GM21576 (cell line): Measurements from ENCODE around the gene PLEKHA5.
"Not testable (repeated sequence)": the region's sequence is repeated elsewhere in the genome, so short reads cannot be mapped to it uniquely, and the experiment has no call there.

Experiments
- ATAC-seq: cut with Tn5 transposase; IDR thresholded peaks from one replicate; pipeline ENCODE4 v1.9.1; 2021; ENCODE audit warnings: mild to moderate bottlenecking, moderate library complexity; ENCODE audit not compliant: unreplicated experiment

PLEKHA5 gene

DNA sequence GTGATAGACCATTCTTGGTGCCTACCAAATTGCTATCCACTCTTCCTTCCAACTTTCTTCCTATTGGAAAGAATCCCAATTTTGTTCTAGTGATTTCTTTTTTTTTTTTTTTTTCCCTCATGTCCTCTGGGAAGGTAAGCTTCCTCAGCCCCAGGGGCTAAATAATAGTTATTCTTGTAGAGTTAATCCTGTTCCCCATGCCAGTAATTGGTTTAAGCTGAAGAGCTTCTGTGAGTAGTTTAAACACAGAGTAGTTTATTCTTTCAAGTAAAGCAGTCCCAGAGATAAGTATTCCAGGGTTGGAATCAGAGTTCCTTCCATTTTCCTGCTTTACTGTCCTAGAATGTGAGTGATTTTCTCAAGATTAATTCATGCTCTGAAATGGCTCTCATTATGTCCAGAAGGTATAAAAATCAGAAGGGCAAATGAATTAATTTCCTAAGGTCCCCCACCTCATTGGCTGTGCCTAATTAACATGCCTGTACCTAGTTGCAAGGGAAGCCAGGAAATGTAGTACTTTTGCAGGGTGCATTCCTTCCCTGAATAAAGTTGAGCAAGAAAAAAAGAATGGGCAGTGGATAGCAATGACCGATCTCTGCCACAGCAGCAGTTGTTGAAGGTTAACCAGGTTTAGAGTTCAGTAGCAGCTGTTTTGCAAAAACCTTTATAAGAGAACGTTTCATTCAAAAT is 97.8 kb downstream of the PLEKHA5 start:
- ATAC-seq: no peak

DNA sequence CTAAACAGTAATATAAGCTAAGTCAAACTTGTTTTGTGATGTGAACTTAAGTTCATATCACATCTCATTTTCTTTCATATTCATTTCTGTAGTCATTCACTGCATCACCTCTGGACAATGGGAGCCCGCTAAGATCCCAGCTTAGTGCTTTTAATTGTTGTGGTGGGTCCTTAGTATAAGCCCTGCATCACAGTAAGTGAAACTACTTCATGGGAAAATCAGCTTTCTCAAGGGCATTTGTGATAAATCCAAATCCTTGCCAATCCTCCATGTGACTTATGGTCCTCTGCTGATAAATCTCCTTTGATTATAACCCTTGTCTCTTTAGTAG is 98.3 kb downstream of the PLEKHA5 start:
- no peak for ATAC-seq

DNA sequence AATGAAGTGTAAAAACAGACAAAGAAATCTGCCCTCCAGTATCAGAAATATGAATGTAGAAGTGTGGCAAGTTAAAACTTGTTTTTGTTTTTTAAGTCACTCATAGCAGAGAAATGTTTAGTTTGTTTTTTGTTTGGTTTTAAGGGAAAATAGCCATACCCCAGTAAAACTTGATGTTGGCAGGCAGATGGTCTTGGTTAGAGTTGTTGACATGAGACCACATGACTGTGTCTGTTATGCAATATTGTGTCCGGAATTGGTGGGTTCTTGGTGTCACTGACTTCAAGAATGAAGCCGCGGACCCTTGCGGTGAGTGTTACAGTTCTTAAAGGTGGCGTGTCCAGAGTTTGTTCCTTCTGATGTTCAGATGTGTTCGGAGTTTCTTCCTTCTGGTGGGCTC is 99.5 kb downstream of the PLEKHA5 start:
- not testable (repeated sequence) for ATAC-seq

DNA sequence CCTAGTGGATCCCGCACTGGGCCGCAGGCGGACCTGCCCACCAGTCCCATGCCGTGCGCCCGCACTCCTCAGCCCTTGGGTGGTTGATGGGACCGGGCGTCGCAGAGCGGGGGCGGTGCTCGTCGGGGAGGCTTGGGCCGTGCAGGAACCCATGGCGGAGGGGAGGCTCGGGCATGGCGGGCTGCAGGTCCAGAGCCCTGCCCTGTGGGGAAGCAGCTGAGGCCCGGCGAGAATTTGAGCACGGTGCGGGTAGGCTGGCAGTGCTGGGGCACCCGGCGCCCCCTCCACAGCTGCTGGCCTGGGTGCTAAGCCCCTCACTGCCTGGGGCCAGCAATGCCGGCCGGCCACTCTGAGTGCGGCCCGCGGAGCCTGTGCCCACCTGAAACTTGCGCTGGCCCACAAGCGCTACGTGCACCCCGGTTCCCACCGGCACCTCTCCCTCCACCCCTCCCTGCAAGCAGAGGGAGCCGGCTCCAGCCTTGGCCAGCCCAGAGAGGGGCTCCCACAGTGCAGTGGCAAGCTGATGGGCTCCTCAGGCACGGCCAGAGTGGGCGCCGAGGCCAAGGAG is 100.8 kb downstream of the PLEKHA5 start:
- ATAC-seq: no peak

DNA sequence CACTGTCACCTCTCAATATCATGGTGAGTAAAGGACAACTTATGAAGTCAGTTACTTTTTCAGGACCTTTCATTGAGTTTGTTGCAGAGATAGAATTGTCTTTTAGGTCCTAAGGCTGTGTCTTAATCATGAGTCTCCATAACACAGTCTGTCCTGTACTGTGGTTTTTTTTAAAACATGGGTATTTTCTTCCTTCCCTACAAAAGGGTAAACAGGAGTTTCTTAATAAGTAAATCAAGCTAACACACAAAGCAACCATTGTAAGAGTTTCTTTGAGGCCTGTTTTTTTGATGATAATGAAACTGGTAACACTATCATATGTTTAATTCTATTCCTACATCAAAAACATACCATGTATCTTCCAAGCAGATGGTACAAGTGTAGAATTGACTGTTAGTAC is 101.4 kb downstream of the PLEKHA5 start:
- no peak for ATAC-seq

DNA sequence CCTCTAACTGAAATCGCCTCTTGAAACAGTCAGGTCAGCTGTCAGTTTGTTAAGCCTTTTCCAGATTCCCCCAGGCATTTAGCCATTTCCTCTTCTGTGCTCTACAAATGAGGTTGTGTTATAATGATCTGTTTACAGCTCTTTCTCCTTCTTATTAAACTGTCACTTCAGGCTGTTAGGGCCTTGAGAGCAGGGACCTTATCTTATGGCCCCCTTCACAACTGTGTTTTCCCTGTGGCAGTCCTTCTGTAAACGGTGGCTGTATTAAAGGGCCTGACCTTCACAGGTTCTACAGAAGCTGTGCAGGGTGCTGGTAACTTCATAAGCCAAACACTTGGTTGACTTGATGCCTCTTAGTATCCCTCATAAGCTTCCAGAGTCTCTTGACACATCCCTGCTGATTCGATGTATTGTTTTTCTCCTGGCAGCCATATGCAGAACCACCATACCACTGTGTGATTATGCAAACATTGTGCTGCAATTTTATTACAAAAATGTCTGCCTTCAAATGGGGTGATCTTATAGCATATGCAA is 104.7 kb downstream of the PLEKHA5 start:
- no peak for ATAC-seq

DNA sequence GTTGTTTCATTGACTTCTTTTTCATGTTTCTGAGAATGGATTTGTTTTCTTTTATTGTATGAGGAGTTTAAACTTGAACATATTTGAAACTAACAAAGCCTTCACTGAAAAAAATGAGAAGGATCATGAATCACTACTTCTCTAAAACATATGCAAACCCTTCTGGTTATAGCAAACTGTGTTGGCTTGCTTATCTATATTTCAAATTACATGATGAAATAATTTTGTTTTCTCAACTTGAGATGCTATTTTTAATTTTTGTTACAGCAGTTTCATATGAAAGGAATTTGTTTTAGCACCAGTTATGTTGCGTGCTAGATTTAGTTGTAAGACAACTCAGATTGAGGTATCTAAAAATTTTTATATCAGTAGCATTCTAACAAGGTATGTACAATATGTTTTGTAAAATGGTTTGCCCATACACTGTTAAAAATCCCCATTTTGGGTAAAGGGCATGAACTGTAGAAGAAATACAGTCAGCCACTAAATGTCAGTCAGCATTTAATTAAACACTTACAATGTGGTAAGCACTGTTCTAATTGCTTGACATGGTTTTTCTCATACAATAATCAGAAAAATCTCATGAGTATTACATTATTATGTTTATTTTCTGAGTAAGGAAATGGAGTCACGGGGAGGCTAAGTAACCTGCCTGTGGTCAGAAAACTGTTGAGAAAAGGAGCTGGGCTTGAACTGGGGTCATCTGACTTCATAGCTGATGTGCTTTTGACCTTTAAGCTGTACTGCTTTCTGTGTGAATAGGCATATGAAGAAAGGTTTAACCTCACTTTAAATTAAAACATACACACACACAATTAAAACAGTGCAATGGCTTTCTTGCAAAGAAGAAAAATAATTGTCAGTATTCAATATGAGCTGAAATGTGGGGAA is 105.7 kb downstream of the PLEKHA5 start:
- ATAC-seq: no peak

DNA sequence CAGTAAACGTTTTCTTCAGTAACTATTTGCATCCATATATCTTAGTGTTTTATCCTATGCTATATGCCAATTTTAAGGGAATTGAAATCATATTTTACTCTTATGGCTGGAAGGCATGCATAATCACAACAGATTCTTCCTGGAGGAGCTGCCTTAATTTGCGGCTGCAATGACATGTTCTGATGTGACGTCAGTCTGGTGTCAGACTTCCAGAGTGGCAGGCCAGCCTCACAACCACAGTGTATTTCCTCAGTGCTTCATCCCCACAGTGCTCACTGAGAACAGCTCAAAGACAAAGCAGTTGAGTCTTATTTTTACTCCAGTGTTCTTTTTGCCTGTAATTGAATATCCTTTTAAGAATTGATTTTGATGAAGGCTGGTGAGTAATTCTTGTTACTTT is 107.1 kb downstream of the PLEKHA5 start:
- no peak for ATAC-seq

DNA sequence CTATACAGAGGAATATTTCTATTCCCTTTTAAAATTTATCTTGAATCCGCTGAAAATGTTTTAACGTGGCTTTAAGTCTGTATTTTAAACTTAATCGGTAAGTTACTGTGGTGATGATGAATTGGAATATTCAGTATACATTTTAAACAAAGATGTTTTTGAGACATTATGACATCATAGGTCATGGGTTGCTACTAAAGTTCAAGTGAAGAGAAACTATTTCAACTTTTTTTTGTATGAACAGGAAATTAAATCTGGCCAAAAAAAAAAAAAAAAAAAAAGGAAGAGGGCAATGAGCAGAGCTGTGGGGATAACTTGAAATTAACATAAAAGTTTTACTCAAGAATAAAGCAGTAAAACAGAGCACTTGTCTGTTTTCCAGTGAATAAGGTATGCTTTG is 109.0 kb downstream of the PLEKHA5 start:
- ATAC-seq: no peak

DNA sequence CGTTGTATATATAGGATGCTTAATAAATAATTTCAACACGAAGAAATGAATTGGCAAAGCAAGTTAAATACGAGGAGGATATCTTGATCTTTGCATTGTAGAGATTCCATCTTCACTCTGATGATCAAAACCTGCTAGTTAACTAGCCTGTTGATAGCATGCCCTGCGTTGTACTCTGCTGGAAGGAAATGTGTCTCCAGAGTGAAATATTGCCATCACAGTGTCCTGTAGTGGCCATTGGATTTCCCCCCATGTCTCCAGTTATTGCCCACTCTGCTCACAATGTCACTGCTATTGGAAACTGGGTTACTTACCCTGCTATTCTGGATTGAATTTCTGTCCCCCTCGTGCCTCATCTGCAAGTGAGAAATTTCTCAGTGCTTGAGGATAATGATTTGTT is 109.6 kb downstream of the PLEKHA5 start:
- ATAC-seq: no peak

DNA sequence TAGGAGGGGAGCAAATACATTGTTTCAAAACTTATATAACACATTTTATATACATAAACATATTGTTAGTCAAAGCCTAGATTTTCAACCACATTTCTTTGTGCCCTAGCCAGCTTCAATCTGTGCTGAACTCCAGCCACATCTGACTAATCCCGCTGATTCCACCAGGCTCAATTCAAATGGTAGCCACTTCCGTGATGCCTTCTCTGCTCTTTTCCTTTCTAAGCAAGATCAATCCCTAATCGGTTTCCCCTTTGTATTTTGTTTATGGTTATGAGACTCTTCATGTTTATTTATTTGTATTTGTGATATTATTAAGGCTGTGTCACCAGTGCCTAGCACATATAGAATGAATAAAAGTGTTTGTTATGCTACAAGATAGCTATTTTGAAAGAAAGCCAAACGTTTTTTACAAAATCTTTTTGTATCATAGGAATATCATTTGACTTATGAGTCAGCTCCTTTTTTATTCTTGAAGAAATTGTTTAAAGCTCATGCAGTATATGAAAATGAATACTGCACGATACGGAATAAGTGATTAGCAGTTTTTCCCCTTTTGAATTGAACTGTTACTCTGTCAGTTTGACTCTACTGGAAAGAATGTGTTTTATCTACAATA is 110.2 kb downstream of the PLEKHA5 start:
- ATAC-seq: no peak

DNA sequence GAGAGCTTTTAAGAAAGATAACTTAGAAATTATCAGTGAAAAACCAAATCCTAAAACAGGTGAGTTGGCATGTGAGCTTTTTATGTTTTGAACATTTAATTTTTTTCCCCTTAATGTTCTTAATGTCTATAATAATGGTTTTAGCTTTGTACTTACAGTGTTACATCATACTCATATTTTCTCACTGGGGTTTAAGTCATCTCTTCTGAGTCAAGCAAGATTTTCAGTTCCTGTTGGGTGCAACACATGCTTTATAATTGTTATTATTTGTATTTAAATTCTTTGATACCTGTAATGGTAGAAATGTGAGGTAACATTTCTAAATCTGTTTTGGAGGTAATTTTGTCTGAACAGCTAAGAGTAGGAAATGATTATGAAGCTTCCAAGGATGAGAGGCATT is 113.0 kb downstream of the PLEKHA5 start:
- no peak for ATAC-seq

DNA sequence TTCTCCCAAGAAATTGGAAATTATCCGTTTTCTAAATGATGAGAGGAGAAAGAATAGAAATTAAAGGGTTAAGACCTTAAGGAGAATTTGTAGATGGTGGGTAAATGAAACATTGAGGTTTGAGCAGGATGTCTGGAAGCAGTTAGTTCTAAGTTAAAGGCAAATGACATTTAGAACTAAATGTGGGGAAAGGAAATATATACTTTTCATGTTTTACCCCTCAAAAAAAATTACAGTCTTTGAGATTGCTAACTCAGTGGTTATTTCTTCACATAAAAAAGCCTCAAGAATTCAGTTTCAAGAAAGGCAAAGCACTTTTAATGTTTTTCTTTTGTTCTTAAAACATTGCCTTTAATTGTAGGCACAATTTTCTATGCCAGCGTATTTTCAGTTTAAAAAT is 114.0 kb downstream of the PLEKHA5 start:
- ATAC-seq: no peak

DNA sequence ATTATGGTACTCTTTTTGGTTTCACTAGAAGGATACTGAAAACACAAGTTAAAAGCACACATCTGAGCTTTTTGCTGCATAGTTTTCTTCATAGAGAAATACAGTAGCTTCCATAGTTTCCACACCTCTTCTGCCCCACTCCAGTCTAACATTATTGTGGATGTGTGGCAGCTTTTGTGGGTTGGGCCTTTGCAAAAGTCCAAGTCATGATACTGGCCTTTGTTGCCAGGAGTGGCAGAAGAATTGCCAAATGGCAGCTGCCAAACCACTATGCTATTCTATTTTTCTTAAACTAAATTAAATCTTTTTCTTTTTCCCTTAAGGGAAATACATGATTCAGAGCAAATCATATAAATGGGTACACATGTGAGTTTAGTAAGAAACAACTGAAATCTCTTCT is 114.8 kb downstream of the PLEKHA5 start:
- ATAC-seq: no peak

DNA sequence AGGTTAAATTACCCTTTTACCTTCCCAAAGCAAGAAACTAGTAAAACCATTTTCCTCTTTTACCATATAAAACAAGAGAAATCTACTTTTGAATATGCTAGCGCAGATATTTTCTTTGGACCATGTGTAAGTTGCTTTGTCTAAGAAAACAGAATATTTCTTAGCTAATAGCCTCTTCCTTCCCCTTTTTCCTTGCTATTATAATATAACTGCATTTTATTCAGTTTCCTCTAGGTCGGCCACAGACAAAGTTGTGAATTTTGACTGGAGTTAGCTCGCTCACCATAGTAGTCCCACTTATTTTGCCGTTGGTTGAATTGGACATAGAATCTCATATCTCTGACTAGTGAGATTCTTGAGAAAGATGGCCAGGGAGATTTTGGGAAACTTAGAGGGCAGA is 115.6 kb downstream of the PLEKHA5 start:
- ATAC-seq: no peak

DNA sequence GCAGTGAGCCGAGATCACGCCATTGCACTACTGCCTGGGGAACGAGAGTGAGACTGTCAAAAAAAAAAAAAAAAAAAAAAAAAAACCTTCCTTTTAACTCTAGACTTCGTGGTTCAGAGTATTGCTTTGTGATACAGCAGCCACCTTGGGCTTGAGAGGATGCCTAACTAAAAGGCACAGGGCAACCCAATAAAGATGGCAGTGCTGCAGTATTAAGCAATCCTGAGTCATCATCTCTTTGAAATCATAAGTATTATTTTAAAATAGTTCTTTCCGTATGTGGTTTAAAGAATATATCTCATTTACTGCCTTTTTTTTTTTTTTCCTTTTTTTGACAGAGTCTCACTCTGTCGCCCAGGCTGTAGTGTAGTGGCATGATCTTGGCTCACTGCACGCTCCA is 116.1 kb downstream of the PLEKHA5 start:
- no peak for ATAC-seq

DNA sequence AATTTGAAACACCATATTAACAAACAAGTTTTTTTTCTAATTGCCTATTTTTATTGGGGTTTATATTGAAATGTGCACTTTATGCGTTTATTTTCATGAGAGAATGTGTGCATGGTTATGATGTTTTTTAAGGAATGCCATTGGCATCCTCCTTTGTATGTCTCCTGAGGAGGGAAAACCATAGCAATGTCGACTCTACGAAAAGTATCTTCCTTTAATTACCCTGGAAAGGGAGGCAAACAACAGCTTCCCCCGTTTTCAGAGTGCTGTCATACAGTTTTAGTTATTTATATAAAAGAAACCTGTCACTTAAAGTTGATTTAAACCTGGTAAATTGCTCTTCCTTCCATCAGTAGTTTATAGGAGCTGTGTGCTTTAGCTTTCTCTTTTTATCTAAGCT is 117.4 kb downstream of the PLEKHA5 start:
- ATAC-seq: no peak

DNA sequence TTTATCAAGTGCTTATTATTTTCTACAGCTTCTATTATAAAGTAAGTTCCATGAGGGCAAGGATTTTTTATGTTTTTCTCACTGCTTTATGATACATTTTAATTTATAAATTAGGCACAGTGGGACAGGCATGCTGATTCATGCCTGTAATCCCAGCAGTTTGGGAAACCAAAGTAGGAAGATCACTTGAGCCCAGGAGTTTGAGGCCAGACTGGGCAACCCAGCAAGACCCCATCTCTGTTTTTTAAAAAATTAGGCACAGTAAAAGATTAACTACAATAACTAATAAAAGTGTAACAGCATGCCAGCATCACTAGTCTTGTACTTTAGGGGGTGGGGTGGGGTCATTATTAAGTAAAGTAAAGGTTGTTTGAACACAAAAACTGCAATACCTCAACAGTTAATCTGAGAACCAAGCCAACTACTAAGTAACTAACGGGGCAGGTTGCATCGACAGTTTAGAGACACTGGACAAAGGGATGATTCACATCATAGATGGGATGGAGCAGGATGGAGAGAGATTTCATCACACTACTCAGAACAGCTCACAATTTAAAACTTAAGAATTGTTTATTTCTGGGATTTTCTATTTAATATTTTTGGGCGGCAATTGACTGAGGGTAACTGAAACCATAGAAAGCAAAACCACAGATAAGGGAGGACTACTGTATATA is 119.5 kb downstream of the PLEKHA5 start:
- no peak for ATAC-seq

DNA sequence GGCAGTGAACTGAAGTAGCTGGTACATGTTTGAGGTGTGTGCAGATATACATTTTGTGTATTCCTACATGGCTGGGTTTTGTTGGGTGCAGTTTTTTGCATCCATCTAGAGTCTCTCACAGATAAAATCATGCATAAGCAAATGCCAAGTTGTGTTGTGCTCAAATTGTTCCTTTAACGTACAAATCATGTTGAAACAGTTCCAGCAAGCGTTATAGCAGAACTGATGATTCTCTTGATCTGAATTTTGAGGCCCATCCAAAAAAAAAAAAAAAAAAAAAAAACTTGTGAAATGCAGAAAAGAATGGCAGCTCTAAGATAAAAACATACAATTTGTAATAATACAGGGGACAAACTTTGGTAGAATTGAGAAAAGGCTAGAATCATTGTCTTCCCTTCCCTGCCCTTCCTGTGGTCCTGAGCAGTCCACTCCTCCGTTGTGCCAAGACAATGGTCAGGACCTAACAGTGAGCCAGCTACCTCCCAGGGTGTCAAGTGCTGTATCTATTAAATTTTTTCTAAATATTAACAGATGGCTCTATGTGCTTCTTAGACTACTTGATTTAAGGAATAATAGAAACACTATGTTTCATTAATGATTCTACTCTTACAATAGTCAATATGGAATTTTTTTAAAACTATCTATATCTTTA is 122.1 kb downstream of the PLEKHA5 start:
- ATAC-seq: no peak

DNA sequence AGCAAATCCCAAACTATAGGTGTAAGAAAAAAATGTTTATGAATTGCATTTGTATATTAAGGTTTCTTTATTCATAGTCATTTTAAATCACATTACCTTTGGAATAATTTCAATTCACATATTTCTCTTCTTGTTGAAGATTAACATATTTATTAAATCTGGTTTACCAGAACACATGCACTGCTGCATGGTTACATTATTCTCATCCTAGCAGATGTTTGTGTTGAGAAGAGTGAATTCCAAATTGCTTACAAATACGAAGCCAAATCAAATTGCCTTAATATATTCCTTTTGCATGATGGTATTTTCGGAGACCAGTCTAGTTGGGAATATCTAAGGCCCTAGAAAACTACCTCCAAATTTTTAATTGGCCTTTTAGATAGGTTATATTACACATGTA is 130.6 kb downstream of the PLEKHA5 start:
- ATAC-seq: no peak
